Activated CD4-positive, alpha-beta memory T cell treated with anti-CD3 and anti-CD28 coated beads for 36 hours (primary cell): ENCODE data around the gene ZNF507. TPM values are rescaled to one million over a fixed set of nuclear protein-coding genes. Genes with fewer than 3 reads are reported as not detected.
"Not testable (repeated sequence)": the region's sequence is repeated elsewhere in the genome, so short reads cannot be mapped to it uniquely, and the experiment has no call there.

ENCODE experiments used
- CTCF ChIA-PET: fragments of 350-600 bp; sonication (Branson Sonifier 250); formaldehyde crosslinking; loops from one replicate; lab custom pipeline; 2021; ENCODE audit warnings: antibody characterized with exemption, inconsistent platforms; lab: Charles Lee
- POLR2A ChIA-PET: fragments of 350-600 bp; sonication (Branson Sonifier 250); formaldehyde crosslinking; loops from one replicate; lab custom pipeline; 2021; ENCODE audit warnings: antibody characterized with exemption; lab: Charles Lee
- DNase-seq: peaks from one replicate; pipeline ENCODE4 v3.0.0-alpha.2; 2020
- H3K27ac Mint-ChIP-seq: one replicate; pipeline ENCODE4 v1.8.0; 2021; ENCODE audit warnings: mixed read lengths
- H3K27me3 Mint-ChIP-seq: one replicate; pipeline ENCODE4 v1.8.0; 2021; ENCODE audit warnings: mixed read lengths
- H3K36me3 Mint-ChIP-seq: one replicate; pipeline ENCODE4 v1.8.0; 2021; ENCODE audit warnings: mixed read lengths
- H3K4me1 Mint-ChIP-seq: one replicate; pipeline ENCODE4 v1.8.0; 2021; ENCODE audit warnings: low read depth, mixed read lengths
- H3K4me3 Mint-ChIP-seq: one replicate; pipeline ENCODE4 v1.8.0; 2021; ENCODE audit warnings: mild to moderate bottlenecking, mixed read lengths
- H3K9me3 Mint-ChIP-seq: one replicate; pipeline ENCODE4 v1.8.0; 2021; ENCODE audit warnings: mixed read lengths
- intact Hi-C: fragments of 100-400 bp; cut with micrococcal nuclease; formaldehyde crosslinking; loops from one replicate; pipeline ENCODE4 v1.15.1; 2023
- total RNA-seq, 2 experiments: library from RNA; stranded (reverse); gene quantifications; one replicate each; pipeline ENCODE4 v1.2.3, GENCODE V29; 2021

ZNF507 gene
- total RNA-seq, 2 experiments from 2014 or later, result 20.8 to 21.0 TPM

DNA sequence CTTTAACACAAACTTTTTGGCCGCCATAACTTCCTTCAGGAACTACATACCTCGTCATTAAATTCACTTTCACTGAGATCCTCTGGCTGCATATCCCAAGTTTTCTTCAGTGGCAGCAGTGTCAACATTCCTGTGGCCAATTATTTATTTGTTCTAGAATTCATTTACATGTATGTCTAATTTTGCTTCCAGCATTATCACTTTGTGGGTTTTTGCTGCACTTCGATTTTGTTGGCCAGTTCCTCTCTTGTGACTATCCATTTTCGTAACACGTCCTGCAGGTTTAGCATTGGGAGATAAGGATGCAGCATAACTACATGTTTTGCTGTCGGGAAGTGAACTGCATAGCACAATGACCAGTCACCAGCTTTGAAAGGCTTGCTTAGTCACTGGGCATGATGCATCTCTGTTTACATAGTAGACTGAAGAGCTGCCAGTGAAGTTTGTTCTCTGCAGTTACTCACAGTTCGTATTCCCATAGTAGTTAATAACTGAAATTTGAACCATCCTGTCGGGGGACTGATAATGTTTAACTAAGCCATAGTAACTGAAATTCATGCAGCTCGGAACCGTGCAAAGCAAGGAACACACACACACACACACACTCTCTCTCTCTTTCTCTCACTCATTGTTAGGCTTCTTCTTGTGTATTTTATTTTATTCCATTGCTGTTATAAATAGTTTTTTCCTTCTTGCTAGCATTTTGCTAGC lies 28.3 kb downstream of the ZNF507 start:
- no peaks in the 10 kb centered on the region for H3K27me3 Mint-ChIP-seq
- H3K4me3 Mint-ChIP-seq, result no peak overlapping the region
- H3K4me1 Mint-ChIP-seq, result peaks cover 4% of the 10 kb centered on the region
- H3K27ac Mint-ChIP-seq, result no peak overlapping the region
- ChIA-PET POLR2A (no interaction called here), CTCF (no interaction called here)
- H3K36me3 Mint-ChIP-seq, result peaks cover 53% of the 10 kb centered on the region
- intact Hi-C loops, result no loop called here
- H3K9me3 Mint-ChIP-seq, result no peaks in the 10 kb centered on the region
- DNase-seq, result no peak

DNA sequence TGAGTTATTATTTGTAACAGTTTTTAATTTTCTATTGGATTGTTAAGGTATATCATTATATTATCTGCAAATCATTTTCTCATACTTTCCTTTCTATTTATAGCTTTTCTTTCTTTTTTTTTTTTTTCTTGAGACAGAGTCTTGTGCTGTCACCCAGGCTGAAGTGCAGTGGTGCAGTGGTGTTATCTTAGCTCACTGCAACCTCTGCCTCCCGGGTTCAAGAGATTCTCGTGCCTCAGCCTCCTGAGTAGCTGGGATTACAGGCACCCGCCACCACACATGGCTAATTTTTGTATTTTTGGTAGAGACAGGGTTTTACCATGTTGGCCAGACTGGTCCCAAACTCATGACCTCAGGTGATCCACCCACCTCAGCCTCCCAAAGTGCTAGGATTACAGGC lies 29.0 kb downstream of the ZNF507 start:
- peaks cover 50% of the 10 kb centered on the region for H3K36me3 Mint-ChIP-seq
- intact Hi-C loops, POLR2A ChIA-PET, H3K4me3 Mint-ChIP-seq, DNase-seq, H3K27me3 Mint-ChIP-seq, H3K4me1 Mint-ChIP-seq, H3K27ac Mint-ChIP-seq, H3K9me3 Mint-ChIP-seq: not testable (repeated sequence)
- CTCF ChIA-PET, result interaction anchor here (0.7 kb wide), 1 partner anchor 19 kb away, joined by 3 read pairs; no protein-coding TSS in a partner anchor

DNA sequence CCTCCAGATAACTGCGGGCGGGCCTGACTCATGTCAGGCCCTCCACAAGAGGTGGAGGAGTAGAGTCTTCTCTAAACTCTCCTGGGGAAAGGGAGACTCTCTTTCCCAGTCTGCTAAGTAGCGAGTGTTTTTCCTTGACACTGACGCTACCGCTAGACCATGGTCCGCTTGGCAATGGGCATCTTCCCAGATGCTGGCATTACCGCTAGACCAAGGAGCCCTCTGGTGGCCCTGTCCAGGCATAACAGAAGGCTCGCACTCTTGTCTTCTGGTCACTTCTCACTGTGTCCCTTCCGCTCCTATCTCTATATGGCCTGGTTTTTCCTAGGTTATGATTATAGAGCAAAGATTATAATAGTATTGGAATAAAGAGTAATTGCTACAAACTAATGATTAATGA lies 31.7 kb downstream of the ZNF507 start:
- CTCF ChIA-PET, H3K9me3 Mint-ChIP-seq, H3K27me3 Mint-ChIP-seq, H3K4me1 Mint-ChIP-seq, H3K4me3 Mint-ChIP-seq, intact Hi-C loops, H3K27ac Mint-ChIP-seq, POLR2A ChIA-PET, DNase-seq: not testable (repeated sequence)
- peaks cover 36% of the 10 kb centered on the region for H3K36me3 Mint-ChIP-seq

DNA sequence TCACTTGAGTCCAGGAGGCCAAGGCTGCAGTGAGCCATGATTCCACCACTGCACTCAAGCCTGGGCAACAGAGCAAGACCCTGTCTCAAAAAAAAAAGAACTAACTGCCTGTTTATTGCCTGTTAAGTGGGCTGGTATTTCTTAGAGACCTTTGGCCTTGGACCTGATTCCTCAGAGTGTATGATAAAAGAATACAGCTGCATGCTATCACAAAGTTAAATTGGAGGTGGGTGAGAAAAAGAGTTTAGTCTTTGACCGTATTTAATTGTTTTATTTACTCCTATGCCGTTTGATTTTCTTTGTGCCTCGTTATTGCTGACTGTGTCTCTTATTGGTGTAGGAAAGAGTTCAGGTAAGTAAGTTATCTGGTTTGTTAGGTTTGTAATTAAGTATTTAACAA lies 34.9 kb downstream of the ZNF507 start:
- Mint-ChIP-seq H3K27me3 (no peaks in the 10 kb centered on the region), H3K27ac (no peak overlapping the region), H3K4me1 (peaks cover 2% of the 10 kb centered on the region), H3K9me3 (no peaks in the 10 kb centered on the region), H3K4me3 (no peak overlapping the region), H3K36me3 (peaks cover 27% of the 10 kb centered on the region)
- ChIA-PET CTCF (interaction anchor here (0.7 kb wide), 1 partner anchor 248 kb away, joined by 3 read pairs; no protein-coding TSS in a partner anchor), POLR2A (no interaction called here)
- DNase-seq, result no peak
- intact Hi-C loops, result no loop called here

DNA sequence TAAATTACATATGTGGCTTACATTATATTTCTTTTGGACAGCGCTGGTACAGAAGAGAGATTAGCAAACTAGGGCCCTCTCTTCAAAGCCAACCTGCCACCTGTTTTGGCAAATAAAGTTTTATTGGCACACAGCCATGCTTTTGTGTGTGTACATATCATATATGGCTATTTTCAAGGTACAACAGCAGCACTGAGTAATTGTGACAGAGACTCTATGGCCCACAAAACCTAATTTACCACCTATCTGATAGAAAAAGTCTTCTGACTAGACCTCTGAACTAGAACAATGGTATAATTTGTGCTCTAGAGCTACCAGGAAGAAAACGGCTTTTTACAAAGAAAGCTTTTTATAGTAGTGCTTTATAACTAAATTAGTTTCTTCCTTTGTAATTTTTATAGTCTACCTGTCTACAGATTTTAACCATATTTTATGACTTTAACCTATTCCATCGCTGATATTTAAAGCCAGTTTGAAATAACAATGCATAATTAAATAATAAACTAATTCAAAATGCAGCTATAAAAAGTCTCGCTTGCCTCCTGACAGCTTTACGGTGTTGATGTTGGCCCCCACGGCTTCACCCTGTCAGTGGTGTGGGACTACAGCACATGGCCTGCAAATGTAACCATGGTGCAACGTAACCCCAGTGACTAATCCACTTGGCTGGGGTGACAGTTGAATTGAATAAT lies 42.4 kb downstream of the ZNF507 start:
- H3K27me3 Mint-ChIP-seq, result no peaks in the 10 kb centered on the region
- ChIA-PET CTCF (interaction anchor here (0.8 kb wide), 1 partner anchor 51 kb away, joined by 3 read pairs; no protein-coding TSS in a partner anchor), POLR2A (interaction anchor here (0.7 to 1.4 kb wide), 2 partner anchors 18 to 29 kb away, joined by 3 to 4 read pairs; partner anchors contain the start of gene DPY19L3)
- H3K9me3 Mint-ChIP-seq, result no peaks in the 10 kb centered on the region
- H3K4me3 Mint-ChIP-seq, result no peak overlapping the region
- peaks cover 7% of the 10 kb centered on the region for H3K36me3 Mint-ChIP-seq
- intact Hi-C loops, result no loop called here
- DNase-seq, result no peak
- peaks cover under 1% of the 10 kb centered on the region for H3K4me1 Mint-ChIP-seq
- H3K27ac Mint-ChIP-seq, result no peak overlapping the region

DNA sequence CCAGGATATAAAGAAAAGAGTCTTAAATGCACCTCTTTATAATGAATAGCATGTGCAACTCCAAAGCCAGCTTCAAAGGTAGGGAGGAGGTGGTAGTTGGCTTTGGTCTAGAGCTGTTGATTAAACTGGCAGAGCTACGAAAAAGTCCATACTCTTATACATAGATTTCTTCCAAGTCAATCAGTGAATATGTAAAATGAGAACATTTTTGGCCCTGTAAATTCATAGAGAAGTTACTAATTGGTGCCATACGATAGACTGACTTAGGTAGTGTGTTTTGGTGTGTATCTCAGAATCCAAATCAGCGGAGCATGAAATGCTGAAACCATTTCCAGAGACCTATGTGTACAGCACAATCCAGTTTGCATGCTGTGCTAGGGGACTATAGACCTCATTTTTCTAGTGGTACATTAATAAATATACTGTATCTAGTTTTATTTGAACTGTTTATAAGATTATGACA lies 43.0 kb downstream of the ZNF507 start:
- H3K27ac Mint-ChIP-seq, result no peak overlapping the region
- CTCF ChIA-PET, result no interaction called here

DNA sequence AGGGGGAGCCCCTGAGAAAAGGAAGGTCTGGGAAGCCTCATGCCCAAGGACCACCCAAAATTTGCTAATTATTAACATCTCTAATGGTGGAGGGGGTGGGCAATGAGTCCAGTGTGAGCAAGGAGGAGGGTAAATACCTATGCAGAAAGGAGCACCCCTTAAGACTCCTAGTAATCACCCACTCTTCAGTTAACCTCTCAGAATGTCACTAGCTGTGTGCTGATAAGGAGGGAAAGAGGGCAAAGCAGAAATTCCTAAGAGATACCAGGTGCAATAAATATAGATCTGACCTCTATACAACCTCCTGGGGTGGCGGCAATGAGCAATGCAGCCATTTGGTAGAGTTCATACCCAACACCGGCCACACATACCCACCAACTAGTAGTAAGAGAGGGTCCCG lies 47.5 kb downstream of the ZNF507 start:
- Mint-ChIP-seq H3K4me3 (no peak overlapping the region), H3K27me3 (no peaks in the 10 kb centered on the region), H3K27ac (no peak overlapping the region), H3K4me1 (peaks cover 10% of the 10 kb centered on the region), H3K36me3 (peaks cover 3% of the 10 kb centered on the region), H3K9me3 (no peaks in the 10 kb centered on the region)
- DNase-seq, result no peak
- ChIA-PET POLR2A (no interaction called here), CTCF (no interaction called here)
- intact Hi-C loops, result no loop called here

More for the DNA sequence above, 43.0 kb downstream of the ZNF507 start:
- intact Hi-C loops, result no loop called here
- H3K27me3 Mint-ChIP-seq, result no peaks in the 10 kb centered on the region
- peaks cover 4% of the 10 kb centered on the region for H3K36me3 Mint-ChIP-seq
- no peak for DNase-seq
- H3K9me3 Mint-ChIP-seq, result no peaks in the 10 kb centered on the region
- POLR2A ChIA-PET, result interaction anchor here (0.7 to 1.4 kb wide), 2 partner anchors 17 to 29 kb away, joined by 3 to 4 read pairs; partner anchors contain the start of gene DPY19L3
- H3K4me1 Mint-ChIP-seq, result no peaks in the 10 kb centered on the region
- H3K4me3 Mint-ChIP-seq, result no peak overlapping the region

DNA sequence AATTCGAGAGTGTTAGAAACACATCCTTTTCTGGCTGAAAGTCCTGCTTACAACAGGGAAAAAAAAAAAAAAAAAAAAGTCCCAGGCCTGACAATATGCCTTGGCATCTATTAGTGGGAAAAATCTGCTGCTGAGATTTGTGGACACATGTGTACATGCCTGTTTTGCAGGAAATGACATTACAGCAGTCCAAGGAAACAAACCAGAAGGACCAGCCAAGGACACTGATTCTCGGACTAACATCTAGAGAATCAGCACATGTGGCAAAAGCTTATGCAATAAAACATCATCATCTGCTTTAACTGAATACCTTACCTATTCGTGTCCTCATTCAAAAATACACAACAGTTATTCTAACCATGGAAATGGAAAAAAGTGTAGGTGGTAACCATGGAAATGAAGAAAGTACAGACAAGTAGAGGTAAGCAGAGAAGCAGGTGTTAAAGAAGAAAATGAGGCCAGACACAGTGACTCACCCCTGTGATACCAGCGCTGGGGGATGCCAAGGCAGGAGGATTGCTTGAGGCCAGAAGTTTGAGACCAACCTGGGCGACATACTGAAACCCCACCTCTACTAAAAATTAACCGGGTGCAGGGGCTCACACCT lies 50.7 kb downstream of the ZNF507 start:
- Mint-ChIP-seq H3K27me3 (no peaks in the 10 kb centered on the region), H3K36me3 (peaks cover 3% of the 10 kb centered on the region), H3K4me3 (no peak overlapping the region), H3K27ac (no peak overlapping the region), H3K4me1 (peaks cover 10% of the 10 kb centered on the region), H3K9me3 (no peaks in the 10 kb centered on the region)
- intact Hi-C loops, result no loop called here
- CTCF ChIA-PET, result no interaction called here
- DNase-seq, result peak; percentile 20
- POLR2A ChIA-PET, result no interaction called here

DNA sequence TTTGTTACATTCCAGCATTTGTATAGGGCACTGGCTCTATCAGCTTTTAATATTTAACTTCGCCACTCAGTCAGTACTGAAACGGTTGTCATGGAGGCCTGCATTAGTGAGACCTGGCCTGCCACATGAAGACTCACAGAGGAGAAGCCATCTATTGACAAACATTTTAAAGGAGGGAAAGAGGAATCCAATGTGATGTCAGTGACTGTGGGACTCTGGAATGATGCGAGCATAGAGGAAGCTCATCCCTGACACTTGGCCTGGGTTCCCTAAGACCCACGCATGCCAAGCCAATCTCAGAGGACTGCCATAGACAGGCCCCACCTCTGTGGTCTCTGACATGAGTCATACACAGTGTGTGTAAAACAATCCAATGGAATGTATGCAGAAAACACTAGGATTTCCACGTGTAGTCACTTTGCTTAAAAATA lies 52.3 kb downstream of the ZNF507 start:
- POLR2A ChIA-PET, result no interaction called here
- Mint-ChIP-seq H3K4me1 (peaks cover 10% of the 10 kb centered on the region), H3K9me3 (no peaks in the 10 kb centered on the region), H3K4me3 (no peak overlapping the region), H3K27me3 (no peaks in the 10 kb centered on the region), H3K27ac (no peak overlapping the region), H3K36me3 (peaks cover 3% of the 10 kb centered on the region)
- intact Hi-C loops, result no loop called here
- DNase-seq, result no peak
- CTCF ChIA-PET, result no interaction called here

DNA sequence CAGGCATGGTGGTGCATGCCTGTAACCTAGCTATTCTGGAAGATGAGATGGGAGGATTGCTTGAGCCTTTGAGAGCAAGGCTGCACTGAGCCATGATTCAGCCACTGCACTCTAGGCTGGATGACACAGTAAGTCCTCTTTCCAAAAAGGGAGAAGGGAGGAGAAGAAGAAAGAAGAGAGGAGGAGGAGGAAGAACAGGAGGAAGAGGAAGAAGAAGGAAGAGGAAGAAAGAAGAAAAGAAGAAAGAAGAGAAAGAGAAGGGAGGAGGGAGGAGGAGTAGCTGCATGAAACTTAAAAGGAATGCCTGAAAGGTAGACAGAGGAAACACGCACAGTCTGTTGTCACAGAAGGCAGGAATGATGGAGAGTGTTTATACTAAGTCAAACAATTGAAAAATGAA lies 56.6 kb downstream of the ZNF507 start:
- no peak overlapping the region for H3K27ac Mint-ChIP-seq
- DNase-seq, result no peak
- intact Hi-C loops, result no loop called here
- peaks cover 12% of the 10 kb centered on the region for H3K4me1 Mint-ChIP-seq
- CTCF ChIA-PET, result no interaction called here
- peaks cover 1% of the 10 kb centered on the region for H3K36me3 Mint-ChIP-seq
- H3K4me3 Mint-ChIP-seq, result no peak overlapping the region
- POLR2A ChIA-PET, result no interaction called here
- H3K9me3 Mint-ChIP-seq, result no peaks in the 10 kb centered on the region
- H3K27me3 Mint-ChIP-seq, result no peaks in the 10 kb centered on the region

DNA sequence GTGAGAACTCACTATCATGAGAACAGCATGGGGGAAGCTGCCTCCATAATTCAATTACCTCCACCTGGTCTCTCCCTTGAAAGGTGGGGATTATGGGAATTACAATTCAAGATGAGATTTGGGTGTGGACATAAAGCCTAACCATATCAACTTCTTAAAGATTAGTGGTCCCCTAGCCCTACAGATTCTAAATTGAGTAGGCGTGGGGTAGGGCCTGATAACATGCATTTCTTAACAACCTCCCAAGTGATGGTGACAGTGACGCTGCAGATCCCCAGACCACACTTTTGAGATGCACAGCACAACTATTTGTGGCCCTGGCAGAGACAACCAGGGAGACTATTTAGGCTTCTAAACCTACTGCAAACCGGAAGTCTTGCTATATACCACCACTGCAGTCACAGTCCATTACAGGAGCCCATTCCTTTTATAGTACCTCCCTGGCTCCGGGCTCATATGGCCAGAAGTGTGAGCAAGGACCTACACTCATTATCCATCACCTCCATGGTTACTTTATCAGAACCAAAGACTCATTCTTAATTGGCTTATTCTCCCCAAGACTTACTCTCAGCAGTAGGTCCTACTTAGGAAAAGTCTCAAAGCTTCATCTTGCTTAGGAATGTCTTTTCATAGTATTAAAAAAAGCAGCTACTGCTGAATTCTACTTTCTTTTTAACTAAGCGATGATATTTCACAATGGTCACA lies 58.0 kb downstream of the ZNF507 start:
- Mint-ChIP-seq H3K9me3 (no peaks in the 10 kb centered on the region), H3K27me3 (no peaks in the 10 kb centered on the region), H3K36me3 (peaks cover 6% of the 10 kb centered on the region), H3K27ac (peak overlapping the region; percentile 91), H3K4me1 (peaks cover 12% of the 10 kb centered on the region), H3K4me3 (peak overlapping the region; percentile 84)
- DNase-seq, result no peak
- intact Hi-C loops, result no loop called here
- CTCF ChIA-PET, result no interaction called here
- POLR2A ChIA-PET, result no interaction called here
